LNCaP clone FGC (cell line): ENCODE results near the gene TEKT2.

Source experiments
- DNase-seq: peaks from one replicate; pipeline ENCODE4 v3.0.0-alpha.2; 2011; ENCODE audit warnings: low read depth
- H3K4me3 ChIP-seq: 2 replicates; pipeline ENCODE4 v1.5.1; 2011; ENCODE audit warnings: mild to moderate bottlenecking, low read depth, low read length, control low read depth
- CTCF ChIP-seq: IDR thresholded peaks from 2 replicates; pipeline ENCODE4 v1.5.1; 2012; ENCODE audit warnings: mild to moderate bottlenecking; ENCODE audit not compliant: control insufficient read depth, insufficient read depth; ENCODE audit errors: extremely low read depth

TEKT2 gene

GRCh38 chr1:36062315-36062714 lies 21.6 kb upstream of the TEKT2 start:
- no peak for DNase-seq
- H3K4me3 ChIP-seq = no peak overlapping the region
- TF ChIP-seq CTCF = no peak

GRCh38 chr1:36067871-36068270 lies 16.0 kb upstream of the TEKT2 start:
- TF ChIP-seq CTCF = no peak
- DNase-seq = no peak
- no peak overlapping the region for H3K4me3 ChIP-seq

- no peak for TF ChIP-seq CTCF
- no peak for DNase-seq
- H3K4me3 ChIP-seq = no peak overlapping the region
Measured at GRCh38 chr1:36068866-36069265, 15.0 kb upstream of the TEKT2 start.

- DNase-seq = no peak
Measured at GRCh38 chr1:36070349-36070748, 13.5 kb upstream of the TEKT2 start.

GRCh38 chr1:36076979-36077573 lies 6.8 kb upstream of the TEKT2 start:
- no peak overlapping the region for H3K4me3 ChIP-seq
- no peak for TF ChIP-seq CTCF
- no peak for DNase-seq

More at GRCh38 chr1:36070349-36070748, 13.5 kb upstream of the TEKT2 start:
- no peak overlapping the region for H3K4me3 ChIP-seq
- no peak for TF ChIP-seq CTCF

GRCh38 chr1:36080236-36080635 lies 3.7 kb upstream of the TEKT2 start:
- no peak overlapping the region for H3K4me3 ChIP-seq
- TF ChIP-seq CTCF = no peak
- no peak for DNase-seq

GRCh38 chr1:36080801-36081200 lies 3.1 kb upstream of the TEKT2 start:
- TF ChIP-seq CTCF = no peak
- DNase-seq = no peak
- H3K4me3 ChIP-seq = no peak overlapping the region
